Neural progenitor cell (in vitro differentiated cells): ENCODE data around the gene KCMF1.

ENCODE experiments used
- EZH2 ChIP-seq: fragments of 200-600 bp; sonication (generic); IDR thresholded peaks from 2 replicates; pipeline ENCODE4 v1.6.1; 2017; ENCODE audit warnings: antibody characterized with exemption, mild to moderate bottlenecking, moderate library complexity
- TF ChIP-seq, protein P1 (sequence below): fragments of 200-600 bp; sonication (generic); IDR thresholded peaks from 2 replicates; pipeline ENCODE4 v1.5.1; 2017; ENCODE audit warnings: antibody characterized with exemption, mild to moderate bottlenecking

GRCh38 chr2:84958135-84959059, 12.6 kb upstream of the KCMF1 start:
- TF ChIP-seq, protein P1, sequence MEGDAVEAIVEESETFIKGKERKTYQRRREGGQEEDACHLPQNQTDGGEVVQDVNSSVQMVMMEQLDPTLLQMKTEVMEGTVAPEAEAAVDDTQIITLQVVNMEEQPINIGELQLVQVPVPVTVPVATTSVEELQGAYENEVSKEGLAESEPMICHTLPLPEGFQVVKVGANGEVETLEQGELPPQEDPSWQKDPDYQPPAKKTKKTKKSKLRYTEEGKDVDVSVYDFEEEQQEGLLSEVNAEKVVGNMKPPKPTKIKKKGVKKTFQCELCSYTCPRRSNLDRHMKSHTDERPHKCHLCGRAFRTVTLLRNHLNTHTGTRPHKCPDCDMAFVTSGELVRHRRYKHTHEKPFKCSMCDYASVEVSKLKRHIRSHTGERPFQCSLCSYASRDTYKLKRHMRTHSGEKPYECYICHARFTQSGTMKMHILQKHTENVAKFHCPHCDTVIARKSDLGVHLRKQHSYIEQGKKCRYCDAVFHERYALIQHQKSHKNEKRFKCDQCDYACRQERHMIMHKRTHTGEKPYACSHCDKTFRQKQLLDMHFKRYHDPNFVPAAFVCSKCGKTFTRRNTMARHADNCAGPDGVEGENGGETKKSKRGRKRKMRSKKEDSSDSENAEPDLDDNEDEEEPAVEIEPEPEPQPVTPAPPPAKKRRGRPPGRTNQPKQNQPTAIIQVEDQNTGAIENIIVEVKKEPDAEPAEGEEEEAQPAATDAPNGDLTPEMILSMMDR = no peak
- TF ChIP-seq EZH2 = no peak
